T1000 (cell line): ENCODE data around the gene DCLRE1B.

Experiments
- DNase-seq: peaks from one replicate; lab custom pipeline; 2025; ENCODE audit warnings: mixed read lengths; lab: John Stamatoyannopoulos, UW

DCLRE1B gene

GRCh38 chr1:113904674-113905434 lies at the start of gene DCLRE1B, which contains the start of gene AP4B1:
DCLRE1B (plus strand) TSS chr1:113905326; CDS start chr1:113905587, 261 bp downstream.
AP4B1 (minus strand) TSS chr1:113904799; CDS start chr1:113904717, 82 bp downstream.
- peak; percentile 99 for DNase-seq

- no peak for DNase-seq
Observed at GRCh38 chr1:113855630-113856400, 49.3 kb upstream of the DCLRE1B start.

- DNase-seq: no peak
Observed at GRCh38 chr1:113856401-113856790, 48.7 kb upstream of the DCLRE1B start.

- DNase-seq: no peak
Observed at GRCh38 chr1:113857776-113858175, 47.4 kb upstream of the DCLRE1B start.

GRCh38 chr1:113858418-113858817 lies 46.7 kb upstream of the DCLRE1B start:
- DNase-seq: no peak

- DNase-seq: no peak
Observed at GRCh38 chr1:113858982-113859381, 46.1 kb upstream of the DCLRE1B start.

GRCh38 chr1:113859478-113860175 lies 45.5 kb upstream of the DCLRE1B start:
- no peak for DNase-seq

GRCh38 chr1:113860891-113861290 lies 44.2 kb upstream of the DCLRE1B start:
- no peak for DNase-seq

- no peak for DNase-seq
Observed at GRCh38 chr1:113861641-113862040, 43.5 kb upstream of the DCLRE1B start.

GRCh38 chr1:113868387-113869083 lies 36.6 kb upstream of the DCLRE1B start:
- no peak for DNase-seq

GRCh38 chr1:113870778-113871177 lies 34.3 kb upstream of the DCLRE1B start:
- no peak for DNase-seq

- peak; percentile 18 for DNase-seq
Observed at GRCh38 chr1:113871597-113872113, 33.5 kb upstream of the DCLRE1B start, which contains the start of gene PTPN22. PTPN22 (minus strand) TSS chr1:113871712.

GRCh38 chr1:113872219-113872935 lies 32.7 kb upstream of the DCLRE1B start:
- DNase-seq: no peak

- DNase-seq: no peak
Observed at GRCh38 chr1:113874012-113874879, 30.9 kb upstream of the DCLRE1B start.

- DNase-seq: no peak
Observed at GRCh38 chr1:113875714-113876113, 29.4 kb upstream of the DCLRE1B start.

- no peak for DNase-seq
Observed at GRCh38 chr1:113876176-113876575, 28.9 kb upstream of the DCLRE1B start.

GRCh38 chr1:113879739-113880038 lies 25.4 kb upstream of the DCLRE1B start:
- DNase-seq: no peak

- no peak for DNase-seq
Observed at GRCh38 chr1:113881661-113882060, 23.5 kb upstream of the DCLRE1B start.

GRCh38 chr1:113886417-113887401 lies 18.4 kb upstream of the DCLRE1B start:
- no peak for DNase-seq
